ENCODE results near the gene FEZF1.
"Not testable (repeated sequence)": the region's sequence is repeated elsewhere in the genome, so short reads cannot be mapped to it uniquely, and the experiment has no call there.

The FEZF1 gene

GRCh38 chr7:122307228-122307621 is 2.7 kb upstream of the FEZF1 start:
- no peak for DNase-seq (ENCODE audit: low read depth in 2 of 3, low spot score in 2 of 3)

GRCh38 chr7:122306320-122307227 is 2.0 kb upstream of the FEZF1 start:
- no peak for DNase-seq (ENCODE audit: low read depth in 2 of 3, low spot score in 2 of 3)

- DNase-seq (ENCODE audit: low read depth in 2 of 3, low spot score in 2 of 3): no peak
Observed at GRCh38 chr7:122305475-122306319, 1.1 kb upstream of the FEZF1 start.

- DNase-seq (ENCODE audit: low read depth in 2 of 3, low spot score in 2 of 3): no peak
Observed at GRCh38 chr7:122304996-122305421, 459 bp upstream of the FEZF1 start.

GRCh38 chr7:122303531-122304318 is 825 bp downstream of the FEZF1 start:
- no peak for DNase-seq (ENCODE audit: low read depth in 2 of 3, low spot score in 2 of 3)

- DNase-seq (ENCODE audit: low read depth in 2 of 3, low spot score in 2 of 3): no peak
Observed at GRCh38 chr7:122302761-122303530, 1.6 kb downstream of the FEZF1 start.

- no peak for DNase-seq (ENCODE audit: low read depth in 2 of 3, low spot score in 2 of 3)
Observed at GRCh38 chr7:122301858-122302760, 2.4 kb downstream of the FEZF1 start.

- DNase-seq (ENCODE audit: low read depth in 2 of 3, low spot score in 2 of 3): no peak
Observed at GRCh38 chr7:122300956-122301833, 3.4 kb downstream of the FEZF1 start.

GRCh38 chr7:122300211-122300932 is 4.2 kb downstream of the FEZF1 start:
- no peak for DNase-seq (ENCODE audit: low read depth in 2 of 3, low spot score in 2 of 3)

- DNase-seq (ENCODE audit: low read depth in 2 of 3, low spot score in 2 of 3): no peak
Observed at GRCh38 chr7:122299624-122300210, 4.8 kb downstream of the FEZF1 start.

GRCh38 chr7:122298618-122299017 is 5.9 kb downstream of the FEZF1 start:
- no peak for DNase-seq (ENCODE audit: low read depth in 2 of 3, low spot score in 2 of 3)

GRCh38 chr7:122298131-122298530 is 6.4 kb downstream of the FEZF1 start:
- DNase-seq (ENCODE audit: low read depth in 2 of 3, low spot score in 2 of 3): no peak

- DNase-seq (ENCODE audit: low read depth in 2 of 3, low spot score in 2 of 3): no peak
Observed at GRCh38 chr7:122291189-122291588, 13.4 kb downstream of the FEZF1 start.

GRCh38 chr7:122290476-122290875 is 14.1 kb downstream of the FEZF1 start:
- DNase-seq (ENCODE audit: low read depth in 2 of 3, low spot score in 2 of 3): no peak

GRCh38 chr7:122289426-122289825 is 15.1 kb downstream of the FEZF1 start:
- DNase-seq (ENCODE audit: low read depth in 2 of 3, low spot score in 2 of 3): no peak

GRCh38 chr7:122284608-122285007 is 19.9 kb downstream of the FEZF1 start:
- not testable (repeated sequence) for DNase-seq (ENCODE audit: low read depth in 2 of 3, low spot score in 2 of 3)

- DNase-seq (ENCODE audit: low read depth in 2 of 3, low spot score in 2 of 3): no peak
Observed at GRCh38 chr7:122273117-122273516, 31.4 kb downstream of the FEZF1 start.
